ENCODE results near the gene PCSK7. TPM values are rescaled to one million over a fixed set of nuclear protein-coding genes. Genes with fewer than 3 reads are reported as not detected.
A peak's percentile ranks its signal among the peaks of the same experiment; 100 is the strongest.
"Not testable (repeated sequence)": the region's sequence is repeated elsewhere in the genome, so short reads cannot be mapped to it uniquely, and the experiment has no call there.

PCSK7 gene
- polyA plus RNA-seq, 4 donors, result 18.7 to 36.1 (median 21.4) TPM

GRCh38 chr11:117186431-117186761 lies 45.5 kb downstream of the PCSK7 start:
- no peak for DNase-seq (ENCODE audit: low read depth in 4 of 4, low spot score in 3 of 4)

GRCh38 chr11:117185736-117186430 lies 46.0 kb downstream of the PCSK7 start:
- DNase-seq (ENCODE audit: low read depth in 4 of 4, low spot score in 3 of 4), result no peak

- no peak for DNase-seq (ENCODE audit: low read depth in 4 of 4, low spot score in 3 of 4)
Observed at GRCh38 chr11:117183724-117184349, 48.0 kb downstream of the PCSK7 start.

GRCh38 chr11:117183178-117183577 lies 48.7 kb downstream of the PCSK7 start:
- DNase-seq (ENCODE audit: low read depth in 4 of 4, low spot score in 3 of 4), result not testable (repeated sequence)

- DNase-seq (ENCODE audit: low read depth in 4 of 4, low spot score in 3 of 4), result no peak
Observed at GRCh38 chr11:117182551-117182935, 49.3 kb downstream of the PCSK7 start.

GRCh38 chr11:117181586-117182550 lies 50.0 kb downstream of the PCSK7 start:
- DNase-seq (ENCODE audit: low read depth in 4 of 4, low spot score in 3 of 4), result no peak

- DNase-seq (ENCODE audit: low read depth in 4 of 4, low spot score in 3 of 4), result no peak
Observed at GRCh38 chr11:117180661-117181585, 51.0 kb downstream of the PCSK7 start.

- no peak for DNase-seq (ENCODE audit: low read depth in 4 of 4, low spot score in 3 of 4)
Observed at GRCh38 chr11:117180020-117180419, 51.9 kb downstream of the PCSK7 start.

GRCh38 chr11:117179048-117179999 lies 52.5 kb downstream of the PCSK7 start:
- no peak for DNase-seq (ENCODE audit: low read depth in 4 of 4, low spot score in 3 of 4)

- DNase-seq (ENCODE audit: low read depth in 4 of 4, low spot score in 3 of 4), result peak; percentile 88 to 93 (median 91)
Observed at GRCh38 chr11:117178210-117179034, 53.5 kb downstream of the PCSK7 start, which contains the start of gene SIDT2. TSS of gene SIDT2 (plus strand) at chr11:117178743. CDS start at chr11:117179264, 521 bp downstream.

- no peak for DNase-seq (ENCODE audit: low read depth in 4 of 4, low spot score in 3 of 4)
Observed at GRCh38 chr11:117177534-117178209, 54.2 kb downstream of the PCSK7 start.

GRCh38 chr11:117176186-117176585 lies 55.7 kb downstream of the PCSK7 start:
- no peak for DNase-seq (ENCODE audit: low read depth in 4 of 4, low spot score in 3 of 4)

- no peak for DNase-seq (ENCODE audit: low read depth in 4 of 4, low spot score in 3 of 4)
Observed at GRCh38 chr11:117175781-117176180, 56.1 kb downstream of the PCSK7 start.

GRCh38 chr11:117175104-117175503 lies 56.8 kb downstream of the PCSK7 start:
- no peak for DNase-seq (ENCODE audit: low read depth in 4 of 4, low spot score in 3 of 4)

GRCh38 chr11:117172724-117173421 lies 59.0 kb downstream of the PCSK7 start:
- DNase-seq (ENCODE audit: low read depth in 4 of 4, low spot score in 3 of 4), result no peak

- DNase-seq (ENCODE audit: low read depth in 4 of 4, low spot score in 3 of 4), result no peak
Observed at GRCh38 chr11:117171404-117172061, 60.3 kb downstream of the PCSK7 start.

Data from left renal pelvis (tissue), 4 donors.